GM20431 (cell line): Measurements from ENCODE around the gene ZNF823.
"Not testable (repeated sequence)": the region's sequence is repeated elsewhere in the genome, so short reads cannot be mapped to it uniquely, and the experiment has no call there.

ENCODE experiments used
- in situ Hi-C: fragments of 300-500 bp; cut with MseI, MboI; formaldehyde crosslinking; loops from one replicate; pipeline ENCODE4 v1.15.0; 2020; ENCODE audit warnings: low sequenced_read_pairs; ENCODE audit not compliant: unreplicated experiment

The ZNF823 gene

DNA sequence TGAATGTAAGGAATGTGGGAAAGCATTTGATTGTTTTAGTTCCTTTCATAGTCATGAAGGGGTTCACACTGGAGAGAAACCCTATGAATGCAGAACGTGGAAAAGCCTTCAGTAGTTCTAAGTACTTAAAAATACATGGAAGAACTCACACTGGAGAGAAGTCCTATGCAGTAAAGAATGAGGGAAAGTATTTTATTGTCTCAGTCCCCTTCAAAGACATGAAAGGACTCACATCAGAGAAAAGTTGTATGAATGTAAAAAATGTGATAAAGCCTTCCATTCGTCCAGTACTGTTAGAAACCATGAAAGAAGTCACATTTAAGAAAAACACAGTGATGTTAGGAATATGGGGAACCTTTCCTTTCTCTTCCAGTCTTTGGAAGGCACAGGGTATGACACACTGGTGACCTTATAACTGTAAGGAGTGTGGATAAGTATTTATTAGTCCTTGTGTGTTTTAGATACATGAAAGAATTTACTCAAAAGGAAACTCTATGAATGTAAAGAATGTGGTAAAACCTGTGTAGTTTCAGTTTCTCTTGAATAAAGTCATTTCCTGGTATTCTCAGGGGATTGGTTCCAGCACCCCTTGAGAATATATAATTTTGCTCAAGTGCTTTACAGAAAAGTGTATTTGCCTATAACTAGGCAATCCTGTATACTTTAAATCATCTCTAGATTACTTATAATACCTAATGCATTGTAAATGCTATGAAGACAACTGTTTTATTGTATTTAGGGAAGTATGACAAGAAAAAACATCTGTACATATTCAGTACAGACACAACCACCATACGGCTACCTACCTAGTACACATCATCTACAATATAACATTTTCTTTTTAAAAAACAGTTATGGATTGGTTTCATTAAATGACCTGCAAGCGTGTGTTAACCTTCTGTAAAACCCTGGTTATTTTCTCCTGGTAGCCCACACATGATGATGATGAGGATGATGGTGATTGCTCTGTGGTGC is 52.8 kb downstream of the ZNF823 start:
- in situ Hi-C loops, result no loop called here

DNA sequence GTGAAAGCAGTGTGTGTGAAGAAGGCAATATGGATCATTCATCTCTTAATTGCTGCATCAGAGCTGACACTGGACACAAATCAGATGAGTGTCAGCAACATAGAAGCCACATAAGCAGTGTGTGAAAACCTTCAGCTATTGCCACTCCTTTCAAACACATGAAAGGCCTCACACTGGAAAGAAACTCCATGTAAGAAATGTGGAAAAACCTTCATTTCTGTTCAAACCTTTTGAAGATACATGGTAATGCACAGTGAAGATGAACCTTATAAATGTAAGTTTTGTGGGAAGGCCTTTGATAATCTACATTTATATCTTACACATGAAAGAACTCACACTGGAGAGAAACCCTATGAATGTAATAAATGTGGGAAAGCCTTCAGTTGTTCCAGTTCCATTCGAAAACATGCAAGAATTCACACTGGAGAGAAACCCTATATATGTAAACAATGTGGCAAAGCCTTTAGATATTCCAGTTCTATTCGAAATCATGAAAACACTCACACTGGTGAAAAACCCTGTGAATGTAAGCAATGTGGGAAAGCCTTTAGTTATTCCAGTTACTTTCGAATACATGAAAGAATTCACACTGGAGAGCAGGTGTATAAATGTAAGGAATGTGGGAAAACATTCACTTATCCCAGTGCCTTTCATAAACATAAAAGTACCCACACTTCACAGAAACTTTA is 53.6 kb downstream of the ZNF823 start:
- in situ Hi-C loops, result no loop called here

DNA sequence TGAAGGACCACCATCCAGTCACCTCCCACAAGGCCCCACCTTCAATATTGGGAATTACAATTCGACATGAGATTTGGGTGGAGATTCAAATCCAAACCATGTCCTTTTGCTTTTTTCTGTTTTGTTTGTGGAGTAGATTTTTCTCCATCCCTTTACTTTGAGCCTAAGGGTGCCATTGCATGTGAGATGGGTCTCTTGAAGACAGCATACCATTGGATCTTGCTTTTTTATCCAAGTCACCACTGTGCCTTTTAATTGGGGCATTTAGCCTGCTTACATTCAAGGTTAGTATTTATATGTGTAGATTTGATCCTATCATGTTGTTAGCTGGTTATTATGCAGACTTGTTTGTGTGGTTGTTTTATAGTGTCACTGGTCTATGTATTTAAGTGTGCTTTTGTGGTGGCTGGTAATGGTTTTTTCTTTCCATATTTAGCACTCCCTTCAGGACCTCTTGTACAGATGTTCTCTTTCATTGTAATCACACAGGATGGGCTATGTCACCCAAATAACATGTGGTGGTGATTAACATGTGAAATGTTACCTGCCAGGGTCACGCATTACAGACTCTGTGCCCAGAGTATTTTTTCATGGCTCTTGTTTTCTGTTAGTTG is 58.0 kb downstream of the ZNF823 start:
- in situ Hi-C loops, result no loop called here

DNA sequence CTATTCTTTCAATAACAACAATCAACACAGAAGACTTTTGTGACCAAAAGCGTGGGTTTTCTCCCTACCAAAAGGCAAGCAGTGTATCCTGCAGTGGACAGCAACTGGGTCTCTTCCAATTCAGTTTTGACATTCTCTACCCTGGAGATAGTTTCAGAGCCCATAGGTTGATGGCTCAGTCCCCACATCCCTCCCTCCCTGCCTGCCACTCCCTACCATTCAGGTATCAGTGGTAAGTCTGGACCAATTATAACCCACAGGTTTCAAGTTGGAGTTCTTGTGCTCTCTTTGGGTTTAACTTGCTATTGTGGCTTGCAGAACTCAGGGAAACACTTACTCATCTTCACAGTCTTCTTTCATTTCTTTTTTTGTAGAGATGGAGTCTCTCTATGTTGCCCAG is 60.2 kb downstream of the ZNF823 start:
- in situ Hi-C loops, result no loop called here

DNA sequence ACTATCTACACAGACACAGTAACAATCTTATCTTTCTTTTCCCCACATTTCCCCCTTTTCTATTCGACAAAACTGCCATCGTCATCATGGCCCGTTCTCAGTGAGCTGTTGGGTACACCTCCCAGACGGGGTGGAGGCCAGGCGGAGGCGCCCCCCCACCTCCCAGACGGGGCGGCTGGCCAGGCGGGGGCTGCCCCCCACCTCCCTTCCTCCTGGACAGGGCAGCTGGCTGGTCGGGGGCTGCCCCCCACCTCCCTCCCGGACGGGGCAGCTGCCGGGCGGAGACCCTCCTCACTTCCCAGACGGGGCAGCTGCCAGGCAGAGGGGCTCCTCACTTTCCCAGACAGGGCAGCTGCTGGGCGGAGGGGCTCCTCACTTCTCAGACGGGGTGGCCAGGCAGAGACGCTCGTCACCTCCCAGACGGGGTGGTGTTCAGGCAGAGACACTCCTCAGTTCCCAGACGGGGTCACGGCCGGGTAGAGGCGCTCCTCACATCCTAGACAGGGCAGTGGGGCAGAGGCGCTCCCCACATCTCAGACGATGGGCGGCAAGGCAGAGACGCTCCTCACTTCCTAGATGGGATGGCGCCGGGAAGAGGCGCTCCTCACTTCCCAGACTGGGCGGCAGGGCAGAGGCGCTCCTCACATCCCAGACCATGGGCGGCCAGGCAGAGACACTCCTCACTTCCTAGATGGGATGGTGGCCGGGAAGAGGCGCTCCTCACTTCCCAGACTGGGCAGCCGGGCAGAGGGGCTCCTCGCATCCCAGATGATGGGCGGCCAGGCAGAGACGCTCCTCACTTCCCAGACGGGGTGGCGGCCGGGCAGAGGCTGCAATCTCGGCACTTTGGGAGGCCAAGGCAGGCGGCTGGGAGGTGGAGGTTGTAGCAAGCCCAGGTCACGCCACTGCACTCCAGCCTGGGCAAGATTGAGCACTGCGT is 61.8 kb downstream of the ZNF823 start:
- in situ Hi-C loops, result not testable (repeated sequence)

DNA sequence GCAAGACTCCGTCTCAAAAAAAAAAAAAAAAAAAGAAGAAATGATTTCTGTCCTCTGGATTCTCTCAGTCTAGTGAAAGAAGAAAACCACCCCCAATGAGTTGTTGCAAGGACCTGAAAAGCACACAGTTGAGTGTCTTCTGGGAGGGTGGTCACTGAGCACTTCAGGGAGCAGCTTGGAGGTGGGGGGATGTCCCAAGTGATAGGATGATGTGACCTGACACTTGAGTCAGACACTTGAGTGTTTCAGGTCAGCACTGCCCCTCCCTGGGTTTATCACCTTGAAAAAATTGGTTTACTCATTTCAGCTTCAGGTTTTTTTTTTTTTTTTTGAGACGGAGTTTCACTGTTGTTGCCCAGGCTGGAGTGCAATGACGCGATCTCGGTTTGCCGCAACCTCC is 63.2 kb downstream of the ZNF823 start:
- in situ Hi-C loops, result no loop called here

DNA sequence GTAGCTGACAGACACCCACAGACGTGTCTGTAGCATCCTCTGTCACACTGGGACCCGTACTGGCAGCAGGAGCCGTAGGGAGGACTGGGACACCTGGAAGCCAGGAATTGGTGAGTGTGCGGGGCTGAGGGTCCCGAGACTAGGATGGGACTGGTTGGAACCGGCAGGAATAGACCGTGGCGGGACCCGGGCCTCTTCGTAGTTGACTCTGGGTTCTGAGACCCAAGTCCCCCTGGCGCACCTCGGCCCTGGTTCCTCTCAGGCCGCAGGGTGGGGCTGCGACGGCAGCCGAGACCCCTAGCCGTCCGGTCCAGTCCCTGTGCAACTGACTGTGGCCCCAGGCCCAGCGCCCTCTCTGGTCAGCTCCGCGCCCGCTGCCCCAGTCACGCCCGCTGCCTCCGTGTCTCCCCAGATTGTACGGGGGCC is 64.7 kb downstream of the ZNF823 start:
- in situ Hi-C loops, result no loop called here

DNA sequence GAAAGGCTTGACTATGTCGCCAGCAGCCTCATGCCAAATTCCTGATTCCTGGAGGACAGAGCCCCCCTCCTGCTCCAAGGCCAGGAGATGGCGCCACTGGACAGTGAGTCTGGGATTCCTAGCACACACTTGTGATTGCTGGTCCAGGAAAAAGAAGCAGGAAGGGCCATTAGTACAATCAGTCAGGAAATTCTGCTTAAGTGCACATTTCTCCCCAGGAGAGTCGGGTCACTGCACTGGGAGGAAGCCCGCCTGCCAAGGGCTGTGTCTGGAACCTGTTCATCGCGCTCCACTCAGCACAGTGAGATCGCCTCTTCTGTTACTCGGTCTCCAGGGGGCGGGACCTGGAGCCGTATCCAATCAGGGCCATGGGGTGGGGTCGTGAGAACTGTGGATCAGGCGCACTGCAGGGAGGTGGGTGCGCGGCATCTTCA is 65.1 kb downstream of the ZNF823 start:
- in situ Hi-C loops, result no loop called here
